Esophagus squamous epithelium (tissue), 4 donors: ENCODE data around the gene SCUBE2.

Source experiments
- POLR2A ChIP-seq, 4 donors: fragments of 450-650 bp; IDR thresholded peaks; one replicate each; pipeline ENCODE4 v1.6.1; 2017; ENCODE audit warnings: antibody characterized with exemption in 4 of 4, mild to moderate bottlenecking in 4 of 4, moderate library complexity in 3 of 4
- TF ChIP-seq, protein P1 (sequence below), 6 experiments: fragments of 450-650 bp in 4 of 6; fragments of 200-600 bp in 2 of 6; sonication (generic) in 2 of 6; IDR thresholded peaks; one replicate each; pipeline ENCODE4 v1.5.1; 2016 to 2019; ENCODE audit warnings: antibody characterized with exemption in 6 of 6, mild to moderate bottlenecking in 4 of 6, moderate library complexity in 4 of 6

DNA sequence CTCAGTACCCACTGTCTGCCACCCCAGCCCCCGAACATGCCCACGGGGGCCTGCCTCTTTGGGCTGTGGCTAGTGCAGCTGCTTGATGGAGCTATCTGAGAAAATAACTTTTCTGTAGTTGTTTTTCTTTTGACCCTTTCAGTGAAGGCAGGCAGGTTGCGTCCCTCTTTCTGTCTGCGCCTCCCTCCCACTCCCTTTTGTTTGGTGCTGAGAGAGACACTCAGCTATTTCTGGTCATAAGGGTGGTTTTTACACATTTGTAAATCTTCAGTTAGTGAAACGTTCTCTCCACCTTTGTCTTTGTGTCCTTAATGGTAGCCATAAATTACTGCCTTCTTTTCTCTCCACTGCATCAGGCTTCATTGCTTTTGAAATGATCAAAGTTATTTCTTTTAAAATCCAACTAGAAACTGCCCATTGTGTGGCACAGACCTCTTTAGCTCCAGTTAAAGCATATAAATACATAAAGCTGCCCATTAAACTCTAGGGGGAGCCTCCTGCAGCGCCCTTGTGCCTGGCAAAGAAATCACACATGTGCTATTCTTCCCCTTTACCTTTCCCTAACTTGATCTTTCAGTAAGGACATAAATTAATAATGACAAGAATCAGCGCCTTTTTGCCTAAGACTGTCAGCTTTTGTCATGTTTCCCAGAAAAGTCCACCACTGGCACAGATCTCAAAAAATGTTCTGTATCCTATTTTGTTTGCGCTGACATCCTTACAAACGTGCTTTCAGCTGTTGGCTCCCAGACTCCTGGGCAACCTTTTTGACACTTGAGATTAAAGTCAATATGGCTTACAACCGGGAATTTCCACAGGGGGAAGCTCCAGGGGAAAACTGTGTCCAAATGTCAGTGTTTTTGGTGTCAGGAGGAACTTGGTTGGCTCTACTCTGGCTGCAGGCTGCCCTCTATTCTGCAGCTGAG lies 1.7 kb upstream of the SCUBE2 start:
- TF ChIP-seq POLR2A (IDR thresholded peaks at IDR 0.05): no peak
- TF ChIP-seq, protein P1, sequence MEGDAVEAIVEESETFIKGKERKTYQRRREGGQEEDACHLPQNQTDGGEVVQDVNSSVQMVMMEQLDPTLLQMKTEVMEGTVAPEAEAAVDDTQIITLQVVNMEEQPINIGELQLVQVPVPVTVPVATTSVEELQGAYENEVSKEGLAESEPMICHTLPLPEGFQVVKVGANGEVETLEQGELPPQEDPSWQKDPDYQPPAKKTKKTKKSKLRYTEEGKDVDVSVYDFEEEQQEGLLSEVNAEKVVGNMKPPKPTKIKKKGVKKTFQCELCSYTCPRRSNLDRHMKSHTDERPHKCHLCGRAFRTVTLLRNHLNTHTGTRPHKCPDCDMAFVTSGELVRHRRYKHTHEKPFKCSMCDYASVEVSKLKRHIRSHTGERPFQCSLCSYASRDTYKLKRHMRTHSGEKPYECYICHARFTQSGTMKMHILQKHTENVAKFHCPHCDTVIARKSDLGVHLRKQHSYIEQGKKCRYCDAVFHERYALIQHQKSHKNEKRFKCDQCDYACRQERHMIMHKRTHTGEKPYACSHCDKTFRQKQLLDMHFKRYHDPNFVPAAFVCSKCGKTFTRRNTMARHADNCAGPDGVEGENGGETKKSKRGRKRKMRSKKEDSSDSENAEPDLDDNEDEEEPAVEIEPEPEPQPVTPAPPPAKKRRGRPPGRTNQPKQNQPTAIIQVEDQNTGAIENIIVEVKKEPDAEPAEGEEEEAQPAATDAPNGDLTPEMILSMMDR (IDR thresholded peaks at IDR 0.05): peak in 2 of 6 experiments; percentile 18 to 26
